K562 (cell line): ENCODE results near the gene PLEKHF1. TPM values are rescaled to one million over a fixed set of nuclear protein-coding genes. Genes with fewer than 3 reads are reported as not detected.

Experiments
- ATF6 ChIP-seq: sonication (generic); formaldehyde crosslinking; IDR thresholded peaks from 2 replicates; pipeline ENCODE4 v1.4.0; 2020; ENCODE audit warnings: mild to moderate bottlenecking, missing genetic modification reagents
- CTCFL ChIP-seq: IDR thresholded peaks from 2 replicates; pipeline ENCODE4 v1.6.1; 2011; ENCODE audit warnings: borderline replicate concordance, low read depth, mild to moderate bottlenecking, moderate library complexity, low read length; ENCODE audit not compliant: insufficient read depth, poor library complexity, severe bottlenecking
- EP300 ChIP-seq: IDR thresholded peaks from 2 replicates; pipeline ENCODE4 v1.6.1; 2012; ENCODE audit warnings: low read length, improper control_type of control experiment
- HMG20B ChIP-seq: fragments of 250-450 bp; sonication (Bioruptor Pico); IDR thresholded peaks from 2 replicates; pipeline ENCODE4 v1.5.0; 2021; ENCODE audit warnings: mild to moderate bottlenecking
- HNRNPH1 ChIP-seq: fragments of 200-400 bp; formaldehyde crosslinking; optimal IDR thresholded peaks from 2 replicates; pipeline ENCODE3; 2017; ENCODE audit warnings: low read depth, mild to moderate bottlenecking, low read length, moderate library complexity
- HOXB6 ChIP-seq: fragments of 250-450 bp; sonication (Bioruptor Pico); IDR thresholded peaks from 2 replicates; pipeline ENCODE4 v1.5.1; 2022; ENCODE audit warnings: mild to moderate bottlenecking, borderline replicate concordance
- L3MBTL2 ChIP-seq: fragments of 450-650 bp; IDR thresholded peaks from 2 replicates; pipeline ENCODE4 v1.6.1; 2016; ENCODE audit warnings: mild to moderate bottlenecking, moderate library complexity
- MITF ChIP-seq: IDR thresholded peaks from 2 replicates; pipeline ENCODE4 v1.6.1; 2014; ENCODE audit warnings: antibody characterized with exemption
- PHB2 ChIP-seq: fragments of 450-650 bp; IDR thresholded peaks from 2 replicates; pipeline ENCODE4 v1.6.1; 2017; ENCODE audit warnings: low read depth
- SMAD3 ChIP-seq: fragments of 450-650 bp; formaldehyde crosslinking; conservative IDR thresholded peaks from 2 replicates; pipeline ENCODE4 v1.4.0; 2020; ENCODE audit warnings: mild to moderate bottlenecking
- ZBTB5 ChIP-seq: fragments of 450-650 bp; IDR thresholded peaks from 2 replicates; pipeline ENCODE4 v1.6.1; 2017; ENCODE audit warnings: antibody characterized with exemption
- ZFX ChIP-seq: sonication (generic); formaldehyde crosslinking; IDR thresholded peaks from 2 replicates; pipeline ENCODE4 v1.8.0; 2022; ENCODE audit warnings: mild to moderate bottlenecking, missing genetic modification reagents, moderate library complexity
- ZNF57 ChIP-seq: fragments of 450-650 bp; formaldehyde crosslinking; IDR thresholded peaks from 2 replicates; pipeline ENCODE4 v1.4.0; 2020; ENCODE audit warnings: mild to moderate bottlenecking, moderate library complexity
- polyA plus RNA-seq, 8 experiments: library from polyadenylated mRNA; depleted of rRNA in 4 of 8; stranded (reverse) in 5 of 8; unstranded in 3 of 8; fragments of >200 nt; fragmentation: Nextera tagmentation in 2 of 8; fragmentation: Illumina TruSeq in 1 of 8; extraction: Ambion mirVana in 2 of 8; extraction: Trizol in 1 of 8; gene quantifications; 2 replicates each; pipeline versions ENCODE4 v1.2.1 to v1.2.3, GENCODE V29; 2011 to 2014; ENCODE audit warnings: inconsistent platforms in 1 of 8, missing spikeins in 1 of 8
- total RNA-seq, 7 experiments: library from RNA; depleted of rRNA in 6 of 7; stranded (reverse); fragments of >200 nt in 6 of 7; fragmentation: Illumina TruSeq in 2 of 7; extraction: Trizol in 2 of 7; gene quantifications; 2 replicates each; pipeline versions ENCODE4 v1.2.1 to v1.2.3, GENCODE V29; 2011 to 2021; ENCODE audit warnings: low replicate concordance in 1 of 7

Gene PLEKHF1
- total and polyA plus RNA-seq, 9 of the 15 experiments (the other 6 are each of a cell fraction or from before 2014, with no cell fraction given), result 0.07 to 13.4 (median 3.9) TPM; not detected in 1

- TF ChIP-seq HNRNPH1 (no peak), ZFX (CRISPR knock-in tag) (peak; percentile 18; the same call in 1 of the 2 replicates), ZBTB5 (no peak), ATF6 (CRISPR knock-in tag) (no peak), EP300 (no peak), ZNF57 (no peak), SMAD3 (CRISPR knock-in tag) (no peak), MITF (no peak), L3MBTL2 (no peak), CTCFL (no peak), HMG20B (no peak), HOXB6 (CRISPR knock-in tag) (no peak), PHB2 (no peak)
Observed at GRCh38 chr19:29664753-29665214, 477 bp upstream of the PLEKHF1 start (continued).
